Measurements from ENCODE around the gene PRSS8.
"Not testable (repeated sequence)": the region's sequence is repeated elsewhere in the genome, so short reads cannot be mapped to it uniquely, and the experiment has no call there.

Gene PRSS8

GRCh38 chr16:31135535-31136286 is at the start of gene PRSS8:
PRSS8 (minus strand) TSS chr16:31135727; CDS start chr16:31135498, 229 bp downstream.
- DNase-seq (ENCODE audit: low spot score): peak; percentile 32

GRCh38 chr16:31184888-31185287 is 49.4 kb upstream of the PRSS8 start:
- no peak for DNase-seq (ENCODE audit: low spot score)

- DNase-seq (ENCODE audit: low spot score): no peak
Measured at GRCh38 chr16:31183432-31184428, 48.2 kb upstream of the PRSS8 start.

- DNase-seq (ENCODE audit: low spot score): no peak
Measured at GRCh38 chr16:31182391-31182790, 46.9 kb upstream of the PRSS8 start.

- DNase-seq (ENCODE audit: low spot score): no peak
Measured at GRCh38 chr16:31181102-31181830, 45.7 kb upstream of the PRSS8 start.

GRCh38 chr16:31179747-31180459 is 44.4 kb upstream of the PRSS8 start, which contains the start of gene FUS:
FUS (plus strand) TSS chr16:31180139; CDS start chr16:31180215, 76 bp downstream.
- peak; percentile 95 for DNase-seq (ENCODE audit: low spot score)

- no peak for DNase-seq (ENCODE audit: low spot score)
Measured at GRCh38 chr16:31179219-31179746, 43.8 kb upstream of the PRSS8 start.

- no peak for DNase-seq (ENCODE audit: low spot score)
Measured at GRCh38 chr16:31177136-31177535, 41.6 kb upstream of the PRSS8 start.

- DNase-seq (ENCODE audit: low spot score): not testable (repeated sequence)
Measured at GRCh38 chr16:31170048-31170447, 34.5 kb upstream of the PRSS8 start.

- no peak for DNase-seq (ENCODE audit: low spot score)
Measured at GRCh38 chr16:31168848-31169247, 33.3 kb upstream of the PRSS8 start.

- DNase-seq (ENCODE audit: low spot score): no peak
Measured at GRCh38 chr16:31167315-31167714, 31.8 kb upstream of the PRSS8 start.

- no peak for DNase-seq (ENCODE audit: low spot score)
Measured at GRCh38 chr16:31157136-31157535, 21.6 kb upstream of the PRSS8 start.

GRCh38 chr16:31150976-31151375 is 15.4 kb upstream of the PRSS8 start:
- not testable (repeated sequence) for DNase-seq (ENCODE audit: low spot score)

- no peak for DNase-seq (ENCODE audit: low spot score)
Measured at GRCh38 chr16:31149894-31150890, 14.7 kb upstream of the PRSS8 start, which contains the start of gene PRSS36. PRSS36 (minus strand) TSS chr16:31150066; CDS start chr16:31150035, 31 bp downstream.

GRCh38 chr16:31149332-31149731 is 13.8 kb upstream of the PRSS8 start:
- DNase-seq (ENCODE audit: low spot score): no peak

GRCh38 chr16:31148896-31149295 is 13.4 kb upstream of the PRSS8 start:
- DNase-seq (ENCODE audit: low spot score): no peak

- peak; percentile 34 for DNase-seq (ENCODE audit: low spot score)
Measured at GRCh38 chr16:31148281-31148728, 12.8 kb upstream of the PRSS8 start.

GRCh38 chr16:31147574-31147973 is 12.0 kb upstream of the PRSS8 start:
- no peak for DNase-seq (ENCODE audit: low spot score)

GRCh38 chr16:31145398-31145990 is 10.0 kb upstream of the PRSS8 start:
- no peak for DNase-seq (ENCODE audit: low spot score)
